Smooth muscle cell (in vitro differentiated cells): ENCODE results near the gene MYRIP. TPM values are rescaled to one million over a fixed set of nuclear protein-coding genes. Genes with fewer than 3 reads are reported as not detected.

Source experiments
- DNase-seq: peaks from one replicate; lab custom pipeline; 2025; ENCODE audit not compliant: unreplicated experiment; lab: John Stamatoyannopoulos, UW
- H2AFZ ChIP-seq: fragments of 200-600 bp; sonication (generic); 2 replicates; pipeline ENCODE4 v1.6.0; 2016; ENCODE audit warnings: antibody characterized with exemption, low read depth, mild to moderate bottlenecking
- H3F3A ChIP-seq: fragments of 200-600 bp; sonication (generic); 2 replicates; pipeline ENCODE4 v1.6.0; 2017; ENCODE audit warnings: antibody characterized with exemption, low read depth
- H3K27ac ChIP-seq: fragments of 200-600 bp; sonication (generic); 2 replicates; pipeline ENCODE4 v1.5.1; 2016; ENCODE audit warnings: low read depth, mild to moderate bottlenecking
- H3K27me3 ChIP-seq: fragments of 200-600 bp; sonication (generic); 2 replicates; pipeline ENCODE4 v1.6.1; 2016; ENCODE audit warnings: low read depth, mild to moderate bottlenecking
- H3K36me3 ChIP-seq: fragments of 200-600 bp; sonication (generic); 2 replicates; pipeline ENCODE4 v1.5.1; 2016; ENCODE audit warnings: low read depth
- H3K4me1 ChIP-seq: fragments of 200-600 bp; sonication (generic); 2 replicates; pipeline ENCODE4 v1.5.1; 2016; ENCODE audit warnings: low read depth
- H3K4me2 ChIP-seq: fragments of 200-600 bp; sonication (generic); 2 replicates; pipeline ENCODE4 v1.6.0; 2016; ENCODE audit warnings: mild to moderate bottlenecking
- H3K4me3 ChIP-seq: fragments of 200-600 bp; sonication (generic); 2 replicates; pipeline ENCODE4 v1.5.1; 2016; ENCODE audit warnings: mild to moderate bottlenecking
- H3K79me2 ChIP-seq: fragments of 200-600 bp; sonication (generic); 2 replicates; pipeline ENCODE4 v1.6.0; 2016; ENCODE audit warnings: low read depth, mild to moderate bottlenecking
- H3K9ac ChIP-seq: fragments of 200-600 bp; sonication (generic); 2 replicates; pipeline ENCODE4 v1.6.0; 2016; ENCODE audit warnings: low read depth
- H3K9me3 ChIP-seq: fragments of 200-600 bp; sonication (generic); replicated peaks from 2 replicates; pipeline ENCODE4 v1.5.1; 2016; ENCODE audit warnings: low read depth
- H4K20me1 ChIP-seq: fragments of 200-600 bp; sonication (generic); 2 replicates; pipeline ENCODE4 v1.6.0; 2016; ENCODE audit warnings: low read depth
- CTCF ChIP-seq: fragments of 200-600 bp; sonication (generic); IDR thresholded peaks from 2 replicates; pipeline ENCODE4 v1.5.1; 2017; ENCODE audit warnings: borderline replicate concordance, mild to moderate bottlenecking, antibody characterized with exemption; ENCODE audit not compliant: insufficient read depth, poor library complexity, severe bottlenecking
- WGBS: methylation state at CpG from one replicate; pipeline ENCODE4 v1.1.7; 2016; ENCODE audit warnings: low lambda C conversion rate; 5-methylcytosine and 5-hydroxymethylcytosine counted together
- polyA plus RNA-seq: library from polyadenylated mRNA; unstranded; fragments of >200 nt; fragmentation: Nextera tagmentation; extraction: Ambion mirVana; gene quantifications from 2 replicates; pipeline ENCODE4 v1.2.1, GENCODE V29; 2016
- total RNA-seq: library from RNA; depleted of rRNA; stranded (reverse); fragments of >200 nt; gene quantifications from 2 replicates; pipeline ENCODE4 v1.2.3, GENCODE V29; 2014

The MYRIP gene
- total and polyA plus RNA-seq, 2 experiments from 2014 or later: not detected

- H3K27ac ChIP-seq: no peak overlapping the region
- no peaks in the 10 kb centered on the region for H3F3A ChIP-seq
- H3K27me3 ChIP-seq: peaks cover 7% of the 10 kb centered on the region
- H3K79me2 ChIP-seq: no peaks in the 10 kb centered on the region
- H3K4me3 ChIP-seq: no peak overlapping the region
- no peak overlapping the region for H3K4me2 ChIP-seq
- no peaks in the 10 kb centered on the region for H4K20me1 ChIP-seq
- H3K9me3 ChIP-seq: no peaks in the 10 kb centered on the region
- 82% methylated on average over 3 of the region's 3 CpGs for WGBS
- TF ChIP-seq CTCF: no peak
- H2AFZ ChIP-seq: no peak overlapping the region
- no peak overlapping the region for H3K9ac ChIP-seq
- H3K36me3 ChIP-seq: no peaks in the 10 kb centered on the region
- no peak for DNase-seq
- no peaks in the 10 kb centered on the region for H3K4me1 ChIP-seq
Observed at GRCh38 chr3:40201770-40202169, 392.4 kb downstream of the MYRIP start.

GRCh38 chr3:40206522-40206921 lies 397.1 kb downstream of the MYRIP start:
- no peak overlapping the region for H3K4me2 ChIP-seq
- 85% methylated on average over 2 of the region's 2 CpGs for WGBS

GRCh38 chr3:40207796-40208195 lies 398.4 kb downstream of the MYRIP start:
- Histone ChIP-seq H3K27ac (no peak overlapping the region), H4K20me1 (no peaks in the 10 kb centered on the region), H3K79me2 (no peaks in the 10 kb centered on the region), H3K4me2 (no peak overlapping the region), H3K9me3 (no peaks in the 10 kb centered on the region), H3K9ac (no peak overlapping the region), H3K4me1 (no peaks in the 10 kb centered on the region), H3K36me3 (no peaks in the 10 kb centered on the region), H3F3A (no peaks in the 10 kb centered on the region), H3K4me3 (no peak overlapping the region), H3K27me3 (no peaks in the 10 kb centered on the region), H2AFZ (no peak overlapping the region)
- no peak for DNase-seq
- TF ChIP-seq CTCF: no peak

More at GRCh38 chr3:40206522-40206921, 397.1 kb downstream of the MYRIP start:
- Histone ChIP-seq H3K4me1 (no peaks in the 10 kb centered on the region), H3K79me2 (no peaks in the 10 kb centered on the region), H3K9me3 (no peaks in the 10 kb centered on the region), H3K9ac (no peak overlapping the region), H4K20me1 (no peaks in the 10 kb centered on the region), H3F3A (no peaks in the 10 kb centered on the region), H3K4me3 (no peak overlapping the region), H2AFZ (no peak overlapping the region), H3K36me3 (no peaks in the 10 kb centered on the region), H3K27ac (no peak overlapping the region), H3K27me3 (no peaks in the 10 kb centered on the region)
- no peak for TF ChIP-seq CTCF
- DNase-seq: no peak

GRCh38 chr3:40208251-40208650 lies 398.8 kb downstream of the MYRIP start:
- H3K9me3 ChIP-seq: no peaks in the 10 kb centered on the region
- H3F3A ChIP-seq: no peaks in the 10 kb centered on the region
- no peaks in the 10 kb centered on the region for H3K79me2 ChIP-seq
- DNase-seq: no peak
- no peak overlapping the region for H3K4me2 ChIP-seq
- H3K27me3 ChIP-seq: no peaks in the 10 kb centered on the region
- no peak overlapping the region for H3K9ac ChIP-seq
- no peak overlapping the region for H3K4me3 ChIP-seq
- H3K27ac ChIP-seq: no peak overlapping the region
- TF ChIP-seq CTCF: no peak
- H3K4me1 ChIP-seq: no peaks in the 10 kb centered on the region
- H4K20me1 ChIP-seq: no peaks in the 10 kb centered on the region
- no peak overlapping the region for H2AFZ ChIP-seq
- H3K36me3 ChIP-seq: no peaks in the 10 kb centered on the region
- 91% methylated on average over 2 of the region's 2 CpGs for WGBS
